K562 (cell line): ENCODE data around the gene CCL8. TPM values are rescaled to one million over a fixed set of nuclear protein-coding genes. Genes with fewer than 3 reads are reported as not detected.
A peak's percentile ranks its signal among the peaks of the same experiment; 100 is the strongest.

Experiments
- ATAC-seq: fragments of 200-7000 bp; cut with Tn5 transposase; 3 replicates; pipeline ENCODE4 v1.9.1; 2020; ENCODE audit warnings: moderate library complexity
- BruUV-seq: library from RNA; stranded (reverse); fragments of 400-500 nt; replicated peaks from 2 replicates; lab custom pipeline; 2021; lab: Mats Ljungman, UMichigan
- CTCF ChIA-PET: fragments of 300-600 bp; formaldehyde crosslinking; extraction: SDS; loops from one replicate; lab custom pipeline; 2021; ENCODE audit warnings: low intra/inter-chr PET ratio; lab: Yijun Ruan, JAX
- POLR2A ChIA-PET: fragments of 300-600, 350-650 bp; sonication (Branson Sonifier 250); formaldehyde crosslinking; extraction: SDS; loops from one replicate; lab custom pipeline; 2021; ENCODE audit warnings: antibody characterized with exemption, inconsistent platforms; lab: Yijun Ruan, JAX
- DNase-seq, 4 experiments: peaks; one replicate each; pipeline versions ENCODE4 v3.0.0 to v3.0.0-alpha.2; 2011 to 2018; ENCODE audit warnings: low spot score in 3 of 4, mixed read lengths in 3 of 4; ENCODE audit errors: extremely low read depth in 1 of 4
- FAIRE-seq: peaks from 2 replicates; lab custom pipeline; 2011; peaks lifted over from hg19 to GRCh38; lab: Jason Lieb, UNC
- H2AFZ ChIP-seq: 2 replicates; pipeline ENCODE4 v1.6.0; 2011; ENCODE audit warnings: low read depth, low read length, control low read depth, inconsistent platforms
- H3K27ac ChIP-seq: fragments of 200-600 bp; 3 replicates; pipeline ENCODE4 v1.8.0; 2011; ENCODE audit warnings: low read depth, mild to moderate bottlenecking, control low read depth, inconsistent platforms, low read length, moderate library complexity, mixed read lengths; ENCODE audit errors: extremely low read depth
- H3K27me3 ChIP-seq, 2 experiments: fragments of 300-600 bp in 1 of 2; 2 replicates in 1 of 2; 3 replicates in 1 of 2; pipeline versions ENCODE4 v1.6.0 to v1.8.0; 2011; ENCODE audit warnings: inconsistent platforms in 2 of 2, low read length in 2 of 2, mild to moderate bottlenecking in 1 of 2, mixed read lengths in 1 of 2, moderate library complexity in 1 of 2; ENCODE audit not compliant: control insufficient read depth in 2 of 2, insufficient read depth in 2 of 2
- H3K36me3 ChIP-seq: fragments of 300-600 bp; 3 replicates; pipeline ENCODE4 v1.8.0; 2011; ENCODE audit warnings: mild to moderate bottlenecking, low read length, inconsistent platforms; ENCODE audit not compliant: control insufficient read depth, insufficient read depth
- H3K4me1 ChIP-seq, 2 experiments: fragments of 200-600 bp in 1 of 2; replicated peaks in 1 of 2; 2 replicates in 1 of 2; 3 replicates in 1 of 2; pipeline versions ENCODE4 v1.5.1 to v1.8.0; 2011; ENCODE audit warnings: inconsistent platforms in 2 of 2, low read length in 2 of 2, mild to moderate bottlenecking in 1 of 2, mixed read lengths in 1 of 2, moderate library complexity in 1 of 2; ENCODE audit not compliant: control insufficient read depth in 2 of 2, insufficient read depth in 2 of 2
- H3K4me2 ChIP-seq: 2 replicates; pipeline ENCODE4 v1.6.1; 2011; ENCODE audit warnings: low read length, control low read depth, inconsistent platforms, mixed read lengths; ENCODE audit not compliant: insufficient read depth
- H3K4me3 ChIP-seq: fragments of 200-600 bp; sonication (generic), shearing (Covaris generic); 2 replicates; pipeline ENCODE4 v1.5.1; 2016; ENCODE audit warnings: control low read depth, inconsistent platforms
- H3K79me2 ChIP-seq: fragments of 200-600 bp; 3 replicates; pipeline ENCODE4 v1.8.0; 2011; ENCODE audit warnings: low read length, inconsistent platforms; ENCODE audit not compliant: control insufficient read depth, insufficient read depth
- H3K9ac ChIP-seq, 2 experiments: 2 replicates each; pipeline versions ENCODE4 v1.6.0 to v1.6.1; 2011; ENCODE audit warnings: low read depth in 2 of 2, low read length in 2 of 2, control low read depth in 1 of 2, inconsistent platforms in 1 of 2, mild to moderate bottlenecking in 1 of 2, mixed read lengths in 1 of 2; ENCODE audit not compliant: insufficient read depth in 1 of 2
- H3K9me1 ChIP-seq: one replicate; pipeline ENCODE4 v1.6.0; 2011; ENCODE audit warnings: inconsistent platforms, mild to moderate bottlenecking, low read length, moderate library complexity; ENCODE audit not compliant: control insufficient read depth, insufficient read depth
- H3K9me3 ChIP-seq: replicated peaks from 2 replicates; pipeline ENCODE4 v1.5.1; 2011; ENCODE audit warnings: low read depth, low read length, inconsistent platforms; ENCODE audit not compliant: control insufficient read depth, insufficient read depth
- H4K20me1 ChIP-seq: replicated peaks from 2 replicates; pipeline ENCODE4 v1.6.1; 2011; ENCODE audit warnings: low read length, inconsistent platforms, mixed read lengths; ENCODE audit not compliant: control insufficient read depth, insufficient read depth
- ARHGAP35 ChIP-seq: fragments of 450-650 bp; IDR thresholded peaks from 2 replicates; pipeline ENCODE4 v1.6.1; 2018; ENCODE audit not compliant: partially characterized antibody
- ARID1B ChIP-seq: fragments of 450-650 bp; IDR thresholded peaks from 2 replicates; pipeline ENCODE4 v1.6.1; 2016; ENCODE audit warnings: antibody characterized with exemption, mild to moderate bottlenecking, inconsistent platforms
- BRCA1 ChIP-seq, 2 experiments: fragments of 450-650 bp in 1 of 2; sonication (generic) in 1 of 2; formaldehyde crosslinking in 1 of 2; IDR thresholded peaks; 2 replicates each; pipeline versions ENCODE4 v1.5.0 to v1.6.1; 2017 to 2020; ENCODE audit warnings: mild to moderate bottlenecking in 1 of 2, missing genetic modification reagents in 1 of 2
- CEBPZ ChIP-seq: fragments of 150-350 bp; IDR thresholded peaks from 2 replicates; pipeline ENCODE4 v1.6.1; 2014; ENCODE audit warnings: low read depth, mild to moderate bottlenecking, low read length, borderline replicate concordance
- E2F8 ChIP-seq: fragments of 450-650 bp; IDR thresholded peaks from 2 replicates; pipeline ENCODE4 v1.7.1; 2018; ENCODE audit warnings: mild to moderate bottlenecking, low read depth; ENCODE audit not compliant: partially characterized antibody
- ELF4 ChIP-seq: fragments of 450-650 bp; formaldehyde crosslinking; IDR thresholded peaks from 2 replicates; pipeline ENCODE4 v1.4.0; 2022; ENCODE audit warnings: missing genetic modification characterization
- HDAC2 ChIP-seq: fragments of 450-650 bp; IDR thresholded peaks from 2 replicates; pipeline ENCODE4 v1.6.1; 2016; ENCODE audit warnings: mild to moderate bottlenecking
- HMGN3 ChIP-seq: IDR thresholded peaks from 2 replicates; pipeline ENCODE4 v1.6.1; 2011; ENCODE audit warnings: borderline replicate concordance, low read depth, mild to moderate bottlenecking, mixed read lengths, low read length; ENCODE audit not compliant: insufficient read length; ENCODE audit errors: extremely low read depth
- NELFE ChIP-seq: IDR thresholded peaks from 2 replicates; pipeline ENCODE4 v1.6.1; 2011; ENCODE audit warnings: mild to moderate bottlenecking; ENCODE audit not compliant: insufficient read depth, insufficient read length
- NR2C1 ChIP-seq, 2 experiments: fragments of 450-650 bp; IDR thresholded peaks; 2 replicates each; pipeline ENCODE4 v1.6.1; 2017; ENCODE audit warnings: mild to moderate bottlenecking in 2 of 2, antibody characterized with exemption in 1 of 2, inconsistent platforms in 1 of 2, missing compliant biosample characterization in 1 of 2, missing genetic modification characterization in 1 of 2
- SRSF3 ChIP-seq: fragments of 200-400 bp; formaldehyde crosslinking; IDR thresholded peaks from 2 replicates; pipeline ENCODE4 v1.6.1; 2016; ENCODE audit warnings: mild to moderate bottlenecking, low read length, moderate library complexity; ENCODE audit not compliant: insufficient read depth
- TEAD1 ChIP-seq, 2 experiments: fragments of 450-650 bp in 1 of 2; sonication (generic) in 1 of 2; formaldehyde crosslinking; IDR thresholded peaks; 2 replicates each; pipeline versions ENCODE4 v1.4.0 to v1.8.0; 2020 to 2022; ENCODE audit warnings: mild to moderate bottlenecking in 2 of 2, missing genetic modification reagents in 1 of 2
- ZNF589 ChIP-seq: fragments of 200-800 bp; sonication (Bioruptor generic); IDR thresholded peaks from 2 replicates; pipeline ENCODE4 v1.6.1; 2016; ENCODE audit warnings: low read depth, missing genetic modification characterization, missing compliant biosample characterization
- WGBS: fragments of 100-300 bp; shearing (Covaris generic); methylation state at CpG from one replicate; pipeline ENCODE4 v1.1.6; 2016; ENCODE audit warnings: low coverage, mixed read lengths; ENCODE audit not compliant: insufficient coverage; ENCODE audit errors: missing lambda C conversion rate; 5-methylcytosine and 5-hydroxymethylcytosine counted together
- in situ Hi-C: fragments of 300-500 bp; cut with MboI; formaldehyde crosslinking; loops from 4 replicates; pipeline ENCODE4 v1.15.0; 2018; ENCODE audit warnings: inconsistent platforms, mixed read lengths
- intact Hi-C: fragments of 100-400 bp; cut with micrococcal nuclease; formaldehyde crosslinking; loops from 2 replicates; pipeline ENCODE4 v1.14.2; 2022
- polyA plus RNA-seq, 8 experiments: library from polyadenylated mRNA; depleted of rRNA in 4 of 8; stranded (reverse) in 5 of 8; unstranded in 3 of 8; fragments of >200 nt; fragmentation: Nextera tagmentation in 2 of 8; fragmentation: Illumina TruSeq in 1 of 8; extraction: Ambion mirVana in 2 of 8; extraction: Trizol in 1 of 8; gene quantifications; 2 replicates each; pipeline versions ENCODE4 v1.2.1 to v1.2.3, GENCODE V29; 2011 to 2014; ENCODE audit warnings: inconsistent platforms in 1 of 8, missing spikeins in 1 of 8
- total RNA-seq, 7 experiments: library from RNA; depleted of rRNA in 6 of 7; stranded (reverse); fragments of >200 nt in 6 of 7; fragmentation: Illumina TruSeq in 2 of 7; extraction: Trizol in 2 of 7; gene quantifications; 2 replicates each; pipeline versions ENCODE4 v1.2.1 to v1.2.3, GENCODE V29; 2011 to 2021; ENCODE audit warnings: low replicate concordance in 1 of 7

Gene CCL8
- total and polyA plus RNA-seq, 9 of the 15 experiments (the other 6 are each of a cell fraction or from before 2014, with no cell fraction given) = 0.06 TPM; not detected in 8

- TF ChIP-seq HMGN3 (no peak), NR2C1 (IDR thresholded peaks at IDR 0.05) (no peak), NR2C1 (tag; IDR thresholded peaks at IDR 0.05) (peak; percentile 27; the same call in 1 of the 2 replicates), ARID1B (peak; percentile 52; the same call in 1 of the 2 replicates), SRSF3 (no peak), ZNF589 (CRISPR knock-in tag) (0 out of 2 replicates have a peak, but pooled peaks have one; percentile 18), TEAD1 (CRISPR knock-in tag; IDR thresholded peaks at IDR 0.05) (peak in 1 of 2 experiments; percentile 25; a peak in 1 of 4 replicates)
Measured at GRCh38 chr17:34347063-34347462, 27.8 kb downstream of the CCL8 start (continued).

GRCh38 chr17:34349751-34350150 is 30.5 kb downstream of the CCL8 start:
- Histone ChIP-seq H3K79me2 (no peaks in the 10 kb centered on the region), H3K9me3 (no peaks in the 10 kb centered on the region), H3K4me3 (no peak overlapping the region), H3K36me3 (no peaks in the 10 kb centered on the region), H3K4me1 (peaks cover 0 to 9% of the 10 kb centered on the region in 2 experiments; a peak in 2 of 5 replicates), H3K27ac (no peak overlapping the region), H4K20me1 (no peaks in the 10 kb centered on the region), H2AFZ (no peak overlapping the region), H3K27me3 (no peaks in the 10 kb centered on the region), H3K9me1 (no peaks in the 10 kb centered on the region), H3K4me2 (no peak overlapping the region), H3K9ac (no peak overlapping the region)
- in situ Hi-C loops (no loop called here), intact Hi-C loops (no loop called here)
- BruUV-seq = no TSS peak
- POLR2A ChIA-PET = no interaction called here
- DNase-seq (no peak), ATAC-seq (no peak), FAIRE-seq (no peak)
- WGBS = 32% methylated on average over 4 of the region's 4 CpGs
- CTCF ChIA-PET = no interaction called here
- no peak for TF ChIP-seq ELF4 (CRISPR knock-in tag)
- TF ChIP-seq NELFE = no peak
- no peak for TF ChIP-seq ARID1B
- TF ChIP-seq E2F8 = no peak
- no peak for TF ChIP-seq HDAC2
- no peak for TF ChIP-seq BRCA1 (IDR thresholded peaks at IDR 0.05)
- no peak for TF ChIP-seq BRCA1 (CRISPR knock-in tag; IDR thresholded peaks at IDR 0.05)
- no peak for TF ChIP-seq CEBPZ
- no peak for TF ChIP-seq ARHGAP35
